ENCODE measurements around the gene EIF5A. TPM values are rescaled to one million over a fixed set of nuclear protein-coding genes. Genes with fewer than 3 reads are reported as not detected.
"Not testable (repeated sequence)": the region's sequence is repeated elsewhere in the genome, so short reads cannot be mapped to it uniquely, and the experiment has no call there.

EIF5A gene
- total RNA-seq, 4 donors from 2014 or later = 94.4 to 128 (median 120) TPM

DNA sequence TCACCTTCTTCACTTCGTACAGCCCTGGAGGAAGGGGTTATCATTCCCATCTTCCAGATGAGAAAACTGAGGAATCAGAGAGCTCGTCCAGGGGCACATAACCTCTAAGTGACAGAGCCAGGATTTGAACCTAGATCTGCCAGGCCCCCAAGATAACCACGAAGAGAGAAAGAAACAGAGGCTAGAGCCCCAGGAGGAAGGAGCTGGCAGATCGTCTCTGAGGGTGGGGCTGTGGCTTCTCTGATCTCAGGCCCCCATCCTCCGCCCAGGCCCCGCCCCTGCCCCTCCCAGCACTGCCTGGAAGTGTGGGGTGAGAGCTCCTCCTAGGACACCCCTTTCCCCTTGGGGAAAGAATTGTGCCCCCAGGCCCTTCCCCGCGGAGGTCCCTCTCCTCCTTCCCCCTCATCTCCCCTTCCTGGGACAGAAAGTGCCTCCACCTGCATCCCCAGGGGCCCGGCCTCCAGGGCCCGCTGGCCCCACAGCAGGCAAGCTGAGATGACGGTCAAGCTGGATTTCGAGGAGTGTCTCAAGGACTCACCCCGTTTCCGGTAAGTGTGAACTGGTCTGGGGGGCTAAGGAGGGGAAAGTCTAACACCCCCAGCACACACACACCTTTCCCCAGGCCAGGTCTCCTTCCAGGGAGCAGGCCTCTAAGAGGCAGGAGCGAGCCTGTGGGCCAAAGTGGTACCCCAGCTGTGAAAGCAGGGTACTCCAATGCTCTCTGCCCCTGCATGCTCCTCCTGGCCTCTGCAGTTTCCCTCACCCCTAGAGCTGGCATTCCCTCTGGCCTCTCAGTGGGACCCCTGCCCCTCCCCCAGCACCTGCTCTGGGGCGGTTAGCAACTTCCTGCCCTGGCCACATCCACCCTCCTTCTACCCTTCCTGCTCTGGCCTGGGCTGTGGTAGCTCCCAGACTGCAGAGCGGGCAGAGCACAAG lies 29.1 kb downstream of the EIF5A start, which contains the start of gene ACAP1:
Gene ACAP1, plus strand, starts transcription at position 290 of the 936 bp plus-strand sequence. Its CDS starts 206 bp downstream, at position 496.
- peak within 1 kb of the TSS; percentile 48 to 70 (median 51) for H3K4me3 ChIP-seq
- no peaks in the 10 kb centered on the region for H3K9me3 ChIP-seq
- TF ChIP-seq, protein P1, sequence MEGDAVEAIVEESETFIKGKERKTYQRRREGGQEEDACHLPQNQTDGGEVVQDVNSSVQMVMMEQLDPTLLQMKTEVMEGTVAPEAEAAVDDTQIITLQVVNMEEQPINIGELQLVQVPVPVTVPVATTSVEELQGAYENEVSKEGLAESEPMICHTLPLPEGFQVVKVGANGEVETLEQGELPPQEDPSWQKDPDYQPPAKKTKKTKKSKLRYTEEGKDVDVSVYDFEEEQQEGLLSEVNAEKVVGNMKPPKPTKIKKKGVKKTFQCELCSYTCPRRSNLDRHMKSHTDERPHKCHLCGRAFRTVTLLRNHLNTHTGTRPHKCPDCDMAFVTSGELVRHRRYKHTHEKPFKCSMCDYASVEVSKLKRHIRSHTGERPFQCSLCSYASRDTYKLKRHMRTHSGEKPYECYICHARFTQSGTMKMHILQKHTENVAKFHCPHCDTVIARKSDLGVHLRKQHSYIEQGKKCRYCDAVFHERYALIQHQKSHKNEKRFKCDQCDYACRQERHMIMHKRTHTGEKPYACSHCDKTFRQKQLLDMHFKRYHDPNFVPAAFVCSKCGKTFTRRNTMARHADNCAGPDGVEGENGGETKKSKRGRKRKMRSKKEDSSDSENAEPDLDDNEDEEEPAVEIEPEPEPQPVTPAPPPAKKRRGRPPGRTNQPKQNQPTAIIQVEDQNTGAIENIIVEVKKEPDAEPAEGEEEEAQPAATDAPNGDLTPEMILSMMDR (IDR thresholded peaks at IDR 0.05) = no peak
- TF ChIP-seq POLR2A (IDR thresholded peaks at IDR 0.05) = no peak
- peak in 2 of 3 donors; percentile 94 to 95 for DNase-seq
- H3K36me3 ChIP-seq = no peaks in the 10 kb centered on the region
- H3K27me3 ChIP-seq = no peaks in the 10 kb centered on the region
- peak within 1 kb of the TSS; percentile 62 to 94 (median 84) for H3K27ac ChIP-seq
- H3K4me1 ChIP-seq = peaks cover 0 to 16% (median 8%) of the 10 kb centered on the region in 4 donors

DNA sequence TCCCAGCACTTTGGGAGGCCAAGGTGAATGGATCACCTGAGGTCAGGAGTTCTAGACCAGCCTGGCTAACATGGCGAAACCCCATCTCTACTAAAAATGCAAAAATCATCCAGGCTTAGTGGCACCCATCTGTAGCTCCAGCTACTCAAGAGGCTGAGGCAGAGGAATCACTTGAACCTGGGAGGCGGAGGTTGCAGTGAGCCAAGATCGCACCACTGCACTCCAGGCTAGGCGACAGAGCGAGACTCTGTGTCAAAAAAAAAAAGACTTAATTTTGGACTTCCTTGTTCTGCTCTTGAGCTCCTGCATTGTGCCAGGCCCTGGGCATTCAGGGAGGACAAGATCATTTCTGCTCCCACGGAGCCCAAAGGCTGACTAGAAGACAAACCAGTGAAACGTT lies 30.2 kb downstream of the EIF5A start:
- not testable (repeated sequence) for DNase-seq, H3K27me3 ChIP-seq, H3K36me3 ChIP-seq, H3K9me3 ChIP-seq
- Histone ChIP-seq H3K4me3 (peak overlapping the region in 3 of 4 donors; percentile 50 to 70 (median 52)), H3K4me1 (peaks cover 0 to 16% (median 5%) of the 10 kb centered on the region in 4 donors), H3K27ac (peak overlapping the region; percentile 19 to 94 (median 58))

DNA sequence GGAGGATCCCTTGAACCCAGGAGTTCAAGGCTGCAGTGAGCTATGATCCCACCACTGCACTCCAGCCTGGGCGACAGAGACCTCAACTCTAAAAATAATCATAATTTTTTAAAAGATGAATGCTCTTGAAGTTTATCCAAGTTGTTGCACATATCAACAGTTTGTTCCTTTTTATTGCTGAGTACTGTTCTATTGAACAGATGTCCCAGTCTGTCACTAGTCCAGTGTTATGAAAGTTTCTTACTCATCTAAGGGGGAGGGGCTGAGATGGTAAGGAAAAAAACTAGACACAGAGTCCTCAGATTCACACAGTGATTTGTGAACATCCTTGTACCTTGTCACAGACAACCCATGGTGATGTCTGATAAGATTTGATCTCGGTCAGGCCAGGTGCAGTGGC lies 32.8 kb downstream of the EIF5A start:
- TF ChIP-seq, protein P1 (IDR thresholded peaks at IDR 0.05) = no peak
- no peak for TF ChIP-seq POLR2A (IDR thresholded peaks at IDR 0.05)
- Histone ChIP-seq H3K4me3 (no peak overlapping the region), H3K9me3 (no peaks in the 10 kb centered on the region), H3K4me1 (peaks cover 0 to 14% (median 5%) of the 10 kb centered on the region in 4 donors), H3K27me3 (no peaks in the 10 kb centered on the region), H3K36me3 (no peaks in the 10 kb centered on the region), H3K27ac (no peak overlapping the region)
- no peak for DNase-seq

DNA sequence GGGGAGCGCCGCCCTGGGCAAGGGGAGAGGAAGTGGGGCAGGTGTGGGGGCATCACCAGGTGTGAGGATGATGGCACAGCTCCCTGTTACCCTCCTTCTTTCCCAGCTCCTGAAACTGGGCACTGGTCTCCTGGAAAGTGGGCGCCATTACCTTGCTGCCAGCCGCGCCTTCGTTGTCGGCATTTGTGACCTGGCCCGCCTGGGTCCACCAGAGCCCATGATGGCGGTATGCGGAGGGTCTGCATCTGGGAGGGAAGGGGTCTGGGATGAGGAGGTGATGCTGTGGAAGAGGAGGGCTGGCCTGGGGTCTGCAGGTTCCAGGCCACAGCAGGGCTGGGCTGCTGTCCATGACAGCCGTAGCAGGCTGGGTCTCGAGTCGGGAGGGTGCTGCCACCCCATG lies 34.4 kb downstream of the EIF5A start:
- H3K27me3 ChIP-seq = no peaks in the 10 kb centered on the region
- no peak overlapping the region for H3K27ac ChIP-seq
- no peaks in the 10 kb centered on the region for H3K9me3 ChIP-seq
- TF ChIP-seq, protein P1 (IDR thresholded peaks at IDR 0.05) = no peak
- no peak for TF ChIP-seq POLR2A (IDR thresholded peaks at IDR 0.05)
- no peak for DNase-seq
- H3K4me3 ChIP-seq = no peak overlapping the region
- H3K36me3 ChIP-seq = no peaks in the 10 kb centered on the region
- H3K4me1 ChIP-seq = peaks cover 0 to 5% (median 1%) of the 10 kb centered on the region in 4 donors

DNA sequence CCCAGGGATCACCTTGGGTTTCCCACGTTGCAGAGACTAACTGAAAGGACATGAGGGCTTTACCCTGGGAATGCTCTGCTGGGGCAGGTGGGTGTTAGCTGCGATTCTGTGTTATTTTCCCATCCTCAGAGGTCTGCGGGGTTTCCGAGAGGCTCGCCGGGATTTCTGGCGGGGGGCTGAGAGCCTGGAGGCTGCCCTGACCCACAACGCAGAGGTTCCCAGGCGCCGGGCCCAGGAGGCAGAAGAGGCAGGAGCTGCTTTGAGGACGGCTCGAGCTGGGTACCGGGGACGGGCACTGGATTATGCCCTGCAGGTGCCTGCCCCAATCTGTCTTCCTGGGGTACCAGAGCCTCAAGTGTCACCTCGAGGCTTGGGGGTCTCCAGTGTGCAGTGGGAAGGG lies 35.8 kb downstream of the EIF5A start:
- Histone ChIP-seq H3K36me3 (no peaks in the 10 kb centered on the region), H3K27ac (no peak overlapping the region), H3K9me3 (no peaks in the 10 kb centered on the region), H3K4me3 (no peak overlapping the region), H3K4me1 (peaks cover 0 to 3% (median 0%) of the 10 kb centered on the region in 4 donors), H3K27me3 (no peaks in the 10 kb centered on the region)
- DNase-seq = no peak
- TF ChIP-seq, protein P1 (IDR thresholded peaks at IDR 0.05) = no peak
- TF ChIP-seq POLR2A (IDR thresholded peaks at IDR 0.05) = no peak

All from Peyer's patch (tissue), 4 donors.